Stimulated activated CD4-positive, alpha-beta T cell treated with anti-CD3 and anti-CD28 coated beads, Interleukin-4, amount 100 ng/mL, for 48 hours (primary cell): ENCODE measurements around the gene APIP.
"Not testable (repeated sequence)": the region's sequence is repeated elsewhere in the genome, so short reads cannot be mapped to it uniquely, and the experiment has no call there.

ENCODE experiments used
- DNase-seq, 2 donors: peaks; one replicate each; pipeline ENCODE4 v3.0.0-alpha.2; 2020; ENCODE audit warnings: low read depth in 2 of 2

Gene APIP

GRCh38 chr11:34926101-34926830 lies 10.1 kb upstream of the APIP start:
- no peak for DNase-seq

DNA sequence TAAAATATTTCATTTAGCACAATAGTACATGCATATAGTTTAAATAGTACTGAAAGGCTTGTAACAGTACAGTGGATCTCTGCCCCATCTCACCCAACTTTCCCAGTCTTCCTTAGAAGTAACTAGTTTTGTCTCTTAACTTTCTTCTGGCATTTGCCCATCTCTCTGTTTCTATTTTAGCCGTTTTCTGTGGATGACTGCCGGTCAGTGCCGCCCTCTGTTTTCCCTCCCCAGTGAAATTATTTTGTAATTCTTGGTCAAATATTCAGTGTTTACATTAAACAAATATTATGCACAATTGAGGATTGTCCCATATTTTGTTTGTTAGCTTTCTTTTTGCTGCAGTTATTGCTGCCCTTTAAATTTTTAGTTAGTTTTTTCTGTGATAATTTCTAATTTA lies 8.5 kb upstream of the APIP start:
- DNase-seq = no peak

- DNase-seq = no peak
Measured at GRCh38 chr11:34921156-34921555, 5.0 kb upstream of the APIP start.

DNA sequence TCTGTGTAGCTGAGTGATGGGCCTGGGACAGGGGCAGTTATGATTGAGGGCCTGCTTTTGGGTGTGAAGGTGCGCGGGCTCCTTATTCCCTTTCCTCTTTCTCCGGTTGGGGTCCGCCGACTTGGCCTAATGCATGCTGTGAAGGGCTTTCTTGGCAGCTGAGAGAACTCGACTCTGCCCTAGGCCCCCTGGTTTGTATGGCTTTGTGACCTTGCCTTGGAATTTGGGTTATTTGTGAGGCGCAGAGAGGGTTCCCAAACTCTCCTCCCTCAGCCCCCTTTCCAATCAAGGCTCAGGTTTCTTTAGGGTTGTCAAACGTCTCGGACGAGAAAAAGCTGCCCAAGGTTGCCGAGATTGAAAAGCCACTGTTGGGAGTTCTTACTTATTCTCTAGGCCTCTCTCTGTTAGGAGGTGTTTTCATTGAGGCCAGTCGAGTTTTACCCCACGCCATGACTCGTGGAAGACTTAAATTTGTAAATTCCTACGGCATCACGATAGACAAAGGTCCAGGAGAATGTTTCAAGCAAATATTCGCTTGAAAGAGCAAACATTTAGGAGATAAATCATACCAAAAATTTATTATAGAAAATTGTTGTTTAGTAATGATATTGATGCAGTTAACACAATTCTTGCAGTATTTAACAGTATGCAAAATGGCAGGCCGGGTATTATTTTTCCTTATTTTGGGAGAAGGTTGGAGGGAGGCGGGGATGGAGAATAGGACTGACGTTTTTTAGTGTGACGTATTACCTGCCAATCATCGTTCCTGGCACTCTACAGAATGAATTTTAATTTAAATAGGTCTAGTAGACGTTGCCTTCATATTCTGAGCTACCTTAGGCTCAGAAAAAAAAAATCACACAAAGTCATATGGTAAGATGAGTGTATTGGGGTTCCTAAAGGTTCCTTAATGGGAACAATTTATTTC lies 928 bp upstream of the APIP start:
- DNase-seq = no peak

DNA sequence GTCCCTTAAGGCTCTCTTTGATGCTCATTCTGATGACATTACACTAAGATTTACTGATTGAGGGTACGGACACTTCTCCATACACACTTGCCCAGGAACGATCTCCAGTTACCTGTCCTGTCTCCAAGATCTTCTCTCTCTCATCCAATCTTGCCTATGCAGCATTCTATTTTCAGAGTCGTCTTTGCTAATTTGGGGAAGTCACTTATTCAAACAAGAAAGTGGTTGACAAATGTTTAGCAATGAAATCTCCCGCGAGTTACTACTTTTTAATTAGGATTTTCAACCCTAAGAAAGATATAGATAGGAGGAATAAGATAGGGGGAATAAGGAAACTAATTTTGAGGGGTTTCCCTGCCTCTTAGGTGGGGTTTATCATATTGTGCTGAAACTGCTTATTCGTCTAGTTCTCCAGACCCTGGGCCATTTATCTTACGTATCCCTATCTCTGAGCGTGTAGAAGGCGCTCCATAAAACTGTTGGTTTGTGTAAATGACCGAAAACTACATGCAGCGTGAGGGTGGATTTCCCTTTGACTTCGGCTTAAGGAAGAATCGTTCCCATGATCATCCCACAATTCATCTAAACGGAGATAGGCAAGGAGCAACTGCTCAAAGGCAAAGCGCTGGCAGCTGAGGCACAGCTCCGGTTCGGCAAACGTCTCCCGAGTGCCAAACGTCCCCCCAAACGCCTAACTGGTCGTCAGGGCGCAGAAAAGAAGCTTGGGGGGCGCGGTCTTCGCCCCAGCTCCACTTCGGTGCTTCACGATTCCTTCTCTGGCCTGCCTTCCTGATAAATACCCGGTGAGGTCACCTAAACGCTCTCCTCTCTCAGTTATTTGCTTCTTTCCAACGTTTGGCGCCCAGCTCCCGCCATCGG lies 804 bp downstream of the APIP start:
- no peak for DNase-seq

DNA sequence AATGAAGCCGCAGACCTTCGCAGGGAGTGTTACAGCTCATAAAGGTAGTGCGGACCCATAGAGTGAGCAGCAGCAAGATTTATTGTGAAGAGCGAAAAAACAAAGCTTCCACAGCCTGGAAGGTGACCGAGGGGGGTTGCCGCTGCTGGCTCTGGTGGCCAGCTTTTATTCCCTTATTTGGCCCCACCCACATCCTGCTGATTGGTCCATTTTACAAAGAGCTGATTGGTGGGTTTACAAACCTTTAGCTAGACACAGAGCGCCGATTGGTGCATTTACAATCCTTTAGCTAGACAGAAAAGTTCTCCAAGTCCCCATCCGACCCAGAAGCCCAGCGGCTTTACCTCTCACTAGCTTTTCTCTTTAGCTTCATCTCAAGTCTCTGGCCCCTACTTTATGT lies 2.6 kb downstream of the APIP start:
- DNase-seq = not testable (repeated sequence)

GRCh38 chr11:34911676-34912075 lies 4.5 kb downstream of the APIP start:
- no peak for DNase-seq

GRCh38 chr11:34910817-34911216 lies 5.4 kb downstream of the APIP start:
- DNase-seq = no peak

DNA sequence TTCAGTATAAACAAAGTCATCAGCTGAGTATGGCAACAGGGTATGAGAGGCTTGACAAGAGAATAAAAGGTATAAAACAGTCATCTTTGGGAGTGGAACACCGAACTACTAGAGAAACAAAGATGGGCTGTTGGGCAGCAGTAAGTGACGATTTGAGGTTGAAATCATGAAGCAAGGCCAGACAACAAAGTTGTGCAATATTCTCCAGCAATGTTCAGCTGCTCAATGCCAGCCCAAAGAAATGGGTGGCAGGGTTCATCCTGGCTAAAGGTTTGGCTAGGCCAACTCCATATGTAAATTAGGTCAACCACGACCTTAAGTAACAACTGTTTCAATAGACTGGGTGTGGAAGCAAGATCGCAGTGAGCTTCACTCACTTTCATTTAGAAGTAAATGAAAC lies 6.2 kb downstream of the APIP start:
- DNase-seq = no peak

DNA sequence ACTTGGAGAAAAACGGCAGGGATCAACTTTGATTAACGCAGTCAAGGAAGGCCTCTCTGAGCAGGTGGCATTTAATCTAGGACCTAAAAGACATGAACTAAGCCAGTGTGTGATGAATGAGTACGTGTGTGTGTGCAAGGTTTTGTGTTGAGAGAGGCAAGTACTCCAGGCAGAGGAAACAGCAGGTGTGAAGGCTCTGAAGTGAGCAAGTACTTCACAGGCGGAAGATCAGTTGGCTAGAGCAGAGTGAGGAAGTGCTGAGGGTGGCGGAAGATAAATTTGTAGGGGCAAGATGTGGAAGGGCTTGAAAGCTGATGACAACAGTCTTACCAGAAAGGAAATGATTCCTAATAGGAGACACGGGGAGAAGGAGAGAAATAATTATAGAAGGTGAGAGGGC lies 6.8 kb downstream of the APIP start:
- no peak for DNase-seq

DNA sequence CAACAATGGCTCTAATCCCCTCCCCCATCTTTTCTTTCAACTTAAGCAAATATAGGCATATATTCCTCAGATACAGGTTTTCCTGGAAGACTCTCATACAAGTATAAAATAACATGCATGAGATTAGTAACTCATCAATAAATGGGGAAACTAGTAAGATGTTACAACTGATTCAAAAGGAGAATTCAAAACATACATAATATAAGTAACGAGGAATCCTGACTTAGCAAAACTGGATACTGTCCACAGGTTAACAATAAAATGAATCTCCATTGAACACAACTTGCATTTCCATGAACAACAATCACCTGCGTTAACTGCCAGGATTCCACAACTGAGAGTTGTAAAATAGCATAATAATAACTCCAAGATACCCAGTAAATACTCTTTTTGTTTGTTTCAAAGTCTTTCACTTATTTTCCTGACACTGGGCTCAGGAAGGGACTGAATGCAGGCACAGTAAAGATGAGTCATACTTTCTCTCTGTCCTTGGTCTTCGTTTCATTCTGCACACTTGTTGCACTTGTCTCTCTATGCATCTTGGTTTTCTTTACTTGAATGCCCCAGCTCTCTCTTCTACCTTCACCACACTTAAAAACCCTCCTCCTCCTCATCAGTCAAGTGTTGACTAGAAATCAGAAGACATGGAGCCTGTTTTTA lies 8.1 kb downstream of the APIP start:
- DNase-seq = no peak

GRCh38 chr11:34905666-34906065 lies 10.5 kb downstream of the APIP start:
- DNase-seq = no peak

DNA sequence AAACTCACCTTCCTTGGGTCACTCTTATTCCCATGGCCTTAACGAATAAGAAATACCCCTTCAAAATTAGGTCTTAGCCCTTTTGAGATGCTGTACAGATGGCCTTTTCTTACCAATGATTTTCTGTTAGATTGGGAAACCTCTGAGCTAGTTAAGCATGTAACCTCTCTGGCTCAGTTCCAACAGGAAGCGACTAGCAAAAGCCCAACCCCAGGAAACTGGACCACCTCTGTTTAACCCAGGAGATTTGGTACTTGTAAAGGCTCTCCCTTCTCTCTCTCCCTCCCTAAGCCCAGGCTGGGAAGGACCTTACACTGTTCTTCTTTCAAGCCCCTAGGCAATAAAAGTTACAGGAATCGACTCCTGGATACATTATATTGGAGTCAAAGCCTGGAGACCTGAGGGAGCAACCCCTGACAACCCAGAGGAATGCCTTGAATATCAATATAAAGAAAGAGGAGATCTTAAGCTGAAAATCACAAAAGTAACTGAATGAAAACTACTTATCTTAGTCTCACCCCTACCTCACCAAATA lies 11.7 kb downstream of the APIP start:
- DNase-seq = no peak

- DNase-seq = peak in 1 of 2 donors; percentile 4
Measured at GRCh38 chr11:34899633-34900016, 16.6 kb downstream of the APIP start.

DNA sequence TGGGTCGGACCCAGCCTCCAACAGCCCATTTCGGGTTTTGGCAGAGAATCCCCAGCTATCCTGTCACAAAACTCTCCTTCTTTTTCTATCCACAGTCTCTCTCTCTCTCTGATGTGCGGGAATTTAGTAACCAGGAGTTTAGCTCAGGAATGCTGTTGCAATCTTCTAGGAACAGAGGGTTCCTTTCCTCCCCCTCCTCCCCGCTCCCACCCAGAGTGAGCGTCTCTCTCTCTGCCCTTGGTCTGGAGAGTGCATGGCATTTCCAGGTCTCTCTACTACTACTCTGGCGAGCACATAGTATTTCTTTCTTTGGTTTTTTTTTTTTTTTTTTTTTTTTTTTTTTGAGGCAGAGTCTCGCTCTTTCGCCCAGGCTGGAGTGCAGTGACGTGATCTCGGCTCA lies 17.7 kb downstream of the APIP start:
- DNase-seq = no peak

DNA sequence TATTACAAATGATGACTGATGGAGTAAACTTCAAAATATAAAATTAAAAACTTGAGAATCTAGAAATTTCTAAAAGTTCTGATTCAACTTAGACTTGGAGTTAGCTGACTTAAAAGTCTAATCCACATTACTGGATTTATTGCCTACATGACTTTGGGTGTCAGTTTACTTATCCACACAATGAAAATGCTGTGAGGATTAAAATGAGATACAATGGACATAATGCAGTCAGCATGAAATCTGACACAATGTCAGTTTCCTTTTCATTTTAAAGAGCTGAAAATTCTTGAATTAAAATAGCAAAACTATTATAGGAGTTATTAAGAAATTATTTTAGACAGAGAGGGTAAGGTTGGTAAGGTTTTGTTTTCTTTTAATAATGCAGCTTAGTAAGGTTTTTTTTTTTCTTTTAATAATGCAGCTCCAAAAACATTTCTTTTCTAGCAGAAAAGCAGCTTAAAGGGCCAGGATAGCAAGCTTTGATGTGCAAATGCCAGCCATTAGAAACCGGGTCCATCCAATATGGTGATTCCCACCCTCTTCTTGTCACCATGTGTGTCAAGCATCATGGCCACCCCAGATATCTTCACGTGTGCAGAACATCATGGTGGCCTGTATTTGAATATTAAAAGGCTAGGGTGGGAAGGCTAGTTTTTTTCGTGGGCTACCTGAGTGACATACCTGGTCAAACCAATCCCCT lies 18.9 kb downstream of the APIP start:
- no peak for DNase-seq

DNA sequence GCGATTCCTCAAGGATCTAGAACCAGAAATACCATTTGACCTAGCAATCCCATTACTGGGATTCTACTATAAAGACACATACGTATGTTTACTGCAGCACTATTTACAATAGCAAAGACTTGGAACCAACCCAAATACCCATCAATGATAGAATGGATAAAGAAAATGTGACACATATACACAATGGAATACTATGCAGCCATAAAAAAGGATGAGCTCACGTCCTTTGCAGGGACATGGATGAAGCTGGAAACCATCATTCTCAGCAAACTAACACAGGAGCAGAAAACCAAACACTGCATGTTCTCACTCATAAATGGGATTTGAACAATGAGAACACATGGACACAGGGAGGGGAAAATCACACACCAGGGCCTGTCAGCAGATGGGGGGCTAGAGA lies 20.0 kb downstream of the APIP start:
- DNase-seq = not testable (repeated sequence)

- no peak for DNase-seq
Measured at GRCh38 chr11:34893416-34893815, 22.8 kb downstream of the APIP start.

DNA sequence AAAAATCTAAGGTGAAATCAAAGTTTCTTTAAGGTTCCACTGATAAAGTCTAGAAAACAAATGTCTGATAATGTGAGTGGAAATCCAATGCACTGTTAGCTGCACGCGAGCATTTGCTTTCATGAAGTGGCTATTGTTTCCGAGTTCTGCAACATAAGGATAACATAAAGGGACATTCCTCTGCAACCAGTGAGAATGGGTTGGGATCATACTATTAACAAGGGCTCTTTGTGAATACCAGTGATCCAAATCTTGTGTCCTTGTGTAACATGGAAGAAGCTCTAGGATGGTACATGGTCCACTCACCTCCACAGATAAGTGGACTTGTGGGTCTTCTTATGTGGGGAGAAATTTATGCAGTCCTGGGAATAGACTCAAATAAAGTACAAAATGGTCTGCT lies 24.6 kb downstream of the APIP start:
- no peak for DNase-seq

- no peak for DNase-seq
Measured at GRCh38 chr11:34890812-34891211, 25.4 kb downstream of the APIP start.

DNA sequence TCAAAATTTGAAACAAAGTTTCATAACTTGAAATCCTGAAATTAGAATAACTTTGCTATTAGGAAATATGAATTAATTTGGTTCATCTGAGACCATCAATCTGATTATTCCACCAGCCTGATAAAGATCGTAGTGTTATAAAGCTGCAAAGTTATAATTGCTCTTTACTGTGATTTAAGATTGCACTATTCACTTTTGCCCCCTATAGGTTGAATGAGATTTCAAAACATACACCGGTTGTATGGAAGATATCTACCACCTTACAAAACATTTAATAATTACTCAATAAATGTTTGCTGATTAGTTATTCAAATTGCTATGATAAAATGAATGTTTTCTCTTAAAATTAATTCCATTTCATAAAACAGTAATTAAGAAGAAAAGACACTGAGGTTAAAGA lies 26.1 kb downstream of the APIP start:
- DNase-seq = no peak
